Measurements from ENCODE around the gene FBXO39.

DNA sequence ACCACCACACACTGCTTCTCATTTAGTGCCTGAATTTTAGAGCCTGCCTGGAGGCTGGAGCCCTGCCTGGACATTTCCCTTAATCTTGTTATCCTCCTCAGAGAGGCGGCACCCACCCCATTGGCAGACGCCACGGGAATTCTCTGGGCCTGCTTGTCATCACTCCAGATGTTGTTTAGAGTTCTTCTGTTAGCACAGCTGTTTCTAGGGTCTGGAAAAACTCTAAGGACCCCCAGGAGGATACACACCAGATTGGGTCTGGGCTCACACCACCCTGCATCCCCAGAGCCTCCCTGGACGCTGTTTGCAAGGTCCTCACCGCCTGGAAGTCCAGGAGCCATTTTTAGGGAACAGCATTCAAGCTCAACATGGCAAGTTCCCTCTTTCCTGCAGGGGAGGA, 20.7 kb upstream of the FBXO39 start:
- no peak for TF ChIP-seq EZH2phosphoT487 (conservative IDR thresholded peaks at IDR 0.05; ENCODE audit: low read length)
- TF ChIP-seq CTCF (IDR thresholded peaks at IDR 0.05; ENCODE audit: insufficient read depth, low read length, poor library complexity, severe bottlenecking): no peak
